Measurements from ENCODE around the gene PCDHGA3.

The PCDHGA3 gene

DNA sequence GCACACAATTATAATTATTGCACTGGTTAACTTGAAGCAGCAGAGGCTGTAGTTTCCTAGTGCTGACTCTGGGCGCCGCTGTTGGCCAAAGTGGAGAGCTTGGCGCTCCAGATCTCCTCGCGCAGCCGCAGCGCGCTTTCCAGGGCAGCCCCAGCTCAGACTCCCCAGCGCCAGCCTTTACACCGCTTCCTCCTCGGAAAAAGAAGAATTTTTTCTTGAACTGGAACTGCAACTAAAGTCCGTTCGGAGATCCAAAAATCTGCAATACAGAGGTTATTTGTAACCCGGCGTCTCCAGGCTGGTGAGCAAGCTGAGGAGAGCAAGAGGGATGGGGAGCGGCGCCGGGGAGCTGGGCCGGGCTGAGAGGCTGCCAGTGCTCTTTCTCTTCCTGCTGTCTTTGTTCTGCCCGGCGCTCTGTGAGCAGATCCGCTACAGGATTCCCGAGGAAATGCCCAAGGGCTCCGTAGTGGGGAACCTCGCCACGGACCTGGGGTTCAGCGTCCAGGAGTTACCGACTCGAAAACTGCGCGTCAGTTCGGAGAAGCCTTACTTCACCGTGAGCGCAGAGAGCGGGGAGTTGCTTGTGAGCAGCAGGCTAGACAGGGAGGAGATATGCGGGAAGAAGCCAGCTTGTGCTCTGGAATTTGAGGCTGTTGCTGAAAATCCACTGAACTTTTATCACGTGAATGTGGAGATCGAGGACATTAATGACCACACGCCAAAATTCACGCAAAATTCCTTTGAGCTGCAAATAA, 44.1 kb downstream of the PCDHGA3 start, which contains the start of gene PCDHGB4:
Gene PCDHGB4, plus strand, starts transcription at position 142 of the 755 bp plus-strand sequence. Its CDS starts 187 bp downstream, at position 329.
- TF ChIP-seq RAD21 (IDR thresholded peaks at IDR 0.05; ENCODE audit: low read depth), result peak; percentile 52

DNA sequence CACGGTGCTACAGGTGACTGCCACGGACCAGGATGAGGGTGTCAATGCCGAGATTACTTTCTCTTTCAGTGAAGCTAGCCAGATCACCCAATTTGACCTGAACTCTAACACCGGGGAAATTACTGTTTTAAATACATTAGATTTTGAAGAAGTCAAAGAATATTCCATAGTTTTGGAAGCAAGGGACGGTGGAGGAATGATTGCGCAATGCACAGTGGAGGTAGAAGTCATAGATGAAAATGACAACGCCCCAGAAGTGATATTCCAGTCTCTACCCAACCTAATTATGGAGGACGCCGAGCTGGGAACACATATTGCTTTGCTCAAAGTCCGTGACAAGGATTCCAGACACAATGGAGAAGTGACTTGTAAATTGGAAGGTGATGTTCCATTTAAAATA, 45.0 kb downstream of the PCDHGA3 start:
- no peak for TF ChIP-seq ZBTB7A (IDR thresholded peaks at IDR 0.05; ENCODE audit: low read depth)
- peak; percentile 76 for TF ChIP-seq CEBPB (IDR thresholded peaks at IDR 0.05)
- TF ChIP-seq, protein P1, sequence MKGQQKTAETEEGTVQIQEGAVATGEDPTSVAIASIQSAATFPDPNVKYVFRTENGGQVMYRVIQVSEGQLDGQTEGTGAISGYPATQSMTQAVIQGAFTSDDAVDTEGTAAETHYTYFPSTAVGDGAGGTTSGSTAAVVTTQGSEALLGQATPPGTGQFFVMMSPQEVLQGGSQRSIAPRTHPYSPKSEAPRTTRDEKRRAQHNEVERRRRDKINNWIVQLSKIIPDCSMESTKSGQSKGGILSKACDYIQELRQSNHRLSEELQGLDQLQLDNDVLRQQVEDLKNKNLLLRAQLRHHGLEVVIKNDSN (IDR thresholded peaks at IDR 0.05), result no peak

DNA sequence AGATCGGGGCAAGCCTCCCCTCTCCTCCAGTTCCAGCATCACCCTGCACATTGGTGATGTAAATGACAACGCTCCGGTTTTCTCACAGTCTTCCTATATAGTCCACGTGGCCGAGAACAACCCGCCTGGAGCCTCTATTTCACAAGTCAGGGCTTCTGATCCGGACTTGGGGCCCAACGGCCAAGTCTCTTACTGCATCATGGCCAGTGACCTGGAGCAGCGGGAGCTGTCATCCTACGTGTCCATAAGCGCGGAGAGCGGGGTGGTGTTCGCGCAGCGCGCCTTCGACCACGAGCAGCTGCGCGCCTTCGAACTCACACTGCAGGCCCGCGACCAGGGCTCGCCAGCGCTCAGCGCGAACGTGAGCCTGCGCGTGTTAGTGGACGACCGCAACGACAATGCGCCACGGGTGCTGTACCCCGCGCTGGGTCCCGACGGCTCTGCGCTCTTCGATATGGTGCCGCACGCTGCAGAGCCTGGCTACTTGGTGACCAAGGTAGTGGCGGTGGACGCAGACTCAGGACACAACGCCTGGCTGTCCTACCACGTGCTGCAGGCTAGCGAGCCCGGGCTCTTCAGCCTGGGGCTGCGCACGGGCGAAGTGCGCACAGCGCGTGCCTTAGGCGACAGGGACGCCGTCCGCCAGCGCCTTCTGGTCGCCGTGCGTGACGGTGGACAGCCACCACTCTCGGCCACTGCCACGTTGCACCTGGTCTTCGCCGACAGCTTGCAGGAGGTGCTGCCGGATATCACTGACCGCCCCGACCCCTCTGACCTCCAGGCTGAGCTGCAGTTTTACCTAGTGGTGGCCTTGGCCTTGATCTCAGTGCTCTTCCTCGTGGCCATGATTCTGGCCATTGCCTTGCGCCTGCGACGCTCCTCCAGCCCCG, 45.8 kb downstream of the PCDHGA3 start:
- no peak for TF ChIP-seq ZBTB7A (IDR thresholded peaks at IDR 0.05; ENCODE audit: low read depth)
- TF ChIP-seq EGR1 (IDR thresholded peaks at IDR 0.05), result no peak
- TF ChIP-seq CEBPB (IDR thresholded peaks at IDR 0.05), result no peak
- TF ChIP-seq, protein P1 (IDR thresholded peaks at IDR 0.05), result no peak
- TF ChIP-seq, protein P2, sequence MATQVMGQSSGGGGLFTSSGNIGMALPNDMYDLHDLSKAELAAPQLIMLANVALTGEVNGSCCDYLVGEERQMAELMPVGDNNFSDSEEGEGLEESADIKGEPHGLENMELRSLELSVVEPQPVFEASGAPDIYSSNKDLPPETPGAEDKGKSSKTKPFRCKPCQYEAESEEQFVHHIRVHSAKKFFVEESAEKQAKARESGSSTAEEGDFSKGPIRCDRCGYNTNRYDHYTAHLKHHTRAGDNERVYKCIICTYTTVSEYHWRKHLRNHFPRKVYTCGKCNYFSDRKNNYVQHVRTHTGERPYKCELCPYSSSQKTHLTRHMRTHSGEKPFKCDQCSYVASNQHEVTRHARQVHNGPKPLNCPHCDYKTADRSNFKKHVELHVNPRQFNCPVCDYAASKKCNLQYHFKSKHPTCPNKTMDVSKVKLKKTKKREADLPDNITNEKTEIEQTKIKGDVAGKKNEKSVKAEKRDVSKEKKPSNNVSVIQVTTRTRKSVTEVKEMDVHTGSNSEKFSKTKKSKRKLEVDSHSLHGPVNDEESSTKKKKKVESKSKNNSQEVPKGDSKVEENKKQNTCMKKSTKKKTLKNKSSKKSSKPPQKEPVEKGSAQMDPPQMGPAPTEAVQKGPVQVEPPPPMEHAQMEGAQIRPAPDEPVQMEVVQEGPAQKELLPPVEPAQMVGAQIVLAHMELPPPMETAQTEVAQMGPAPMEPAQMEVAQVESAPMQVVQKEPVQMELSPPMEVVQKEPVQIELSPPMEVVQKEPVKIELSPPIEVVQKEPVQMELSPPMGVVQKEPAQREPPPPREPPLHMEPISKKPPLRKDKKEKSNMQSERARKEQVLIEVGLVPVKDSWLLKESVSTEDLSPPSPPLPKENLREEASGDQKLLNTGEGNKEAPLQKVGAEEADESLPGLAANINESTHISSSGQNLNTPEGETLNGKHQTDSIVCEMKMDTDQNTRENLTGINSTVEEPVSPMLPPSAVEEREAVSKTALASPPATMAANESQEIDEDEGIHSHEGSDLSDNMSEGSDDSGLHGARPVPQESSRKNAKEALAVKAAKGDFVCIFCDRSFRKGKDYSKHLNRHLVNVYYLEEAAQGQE (IDR thresholded peaks at IDR 0.05; ENCODE audit: low read depth), result no peak
- no peak for TF ChIP-seq RAD21 (IDR thresholded peaks at IDR 0.05; ENCODE audit: low read depth)
- no peak for TF ChIP-seq EP300 (IDR thresholded peaks at IDR 0.05; ENCODE audit: borderline replicate concordance)
- TF ChIP-seq NFIC (IDR thresholded peaks at IDR 0.05), result no peak
- no peak for TF ChIP-seq TEAD4 (IDR thresholded peaks at IDR 0.05)
- TF ChIP-seq TCF12 (IDR thresholded peaks at IDR 0.05; ENCODE audit: low read depth), result no peak
- no peak for TF ChIP-seq FOXM1 (IDR thresholded peaks at IDR 0.05; ENCODE audit: borderline replicate concordance, low read depth)
- TF ChIP-seq, protein P3, sequence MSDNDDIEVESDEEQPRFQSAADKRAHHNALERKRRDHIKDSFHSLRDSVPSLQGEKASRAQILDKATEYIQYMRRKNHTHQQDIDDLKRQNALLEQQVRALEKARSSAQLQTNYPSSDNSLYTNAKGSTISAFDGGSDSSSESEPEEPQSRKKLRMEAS (IDR thresholded peaks at IDR 0.05), result no peak
- TF ChIP-seq TAF1 (IDR thresholded peaks at IDR 0.05; ENCODE audit: low read depth), result no peak

DNA sequence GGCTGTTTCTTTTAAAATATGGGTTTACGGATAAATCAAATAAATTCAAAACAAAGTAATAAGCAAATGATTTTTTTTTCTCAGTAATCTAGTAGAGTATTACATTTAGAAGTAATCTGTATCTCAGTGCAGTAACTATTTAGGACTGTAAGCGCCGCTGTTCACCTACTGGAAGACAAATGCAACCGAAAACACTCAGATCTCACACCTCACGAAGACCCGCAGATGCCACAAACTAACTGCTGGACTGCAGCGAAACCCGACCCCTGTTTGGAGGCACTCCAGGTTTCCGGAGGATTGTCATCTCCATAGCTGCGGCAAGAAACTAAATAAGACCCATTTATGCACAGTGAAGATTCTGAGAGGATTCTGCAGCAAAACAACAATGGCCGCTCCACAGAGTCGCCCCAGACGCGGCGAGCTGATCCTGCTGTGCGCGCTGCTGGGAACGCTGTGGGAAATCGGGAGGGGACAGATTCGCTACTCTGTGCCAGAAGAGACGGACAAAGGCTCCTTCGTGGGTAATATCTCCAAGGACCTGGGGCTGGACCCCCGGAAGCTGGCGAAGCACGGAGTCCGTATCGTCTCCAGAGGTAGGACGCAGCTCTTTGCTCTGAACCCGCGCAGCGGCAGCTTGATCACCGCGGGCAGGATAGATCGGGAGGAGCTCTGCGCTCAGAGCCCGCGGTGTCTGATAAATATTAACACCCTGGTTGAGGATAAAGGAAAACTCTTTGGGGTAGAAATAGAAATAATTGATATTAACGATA, 49.0 kb downstream of the PCDHGA3 start, which contains the start of gene PCDHGA8:
Gene PCDHGA8, plus strand, starts transcription at position 205 of the 770 bp plus-strand sequence. Its CDS starts 181 bp downstream, at position 386.
- TF ChIP-seq ZBTB7A (IDR thresholded peaks at IDR 0.05; ENCODE audit: low read depth) (no peak), YY1 (IDR thresholded peaks at IDR 0.05; ENCODE audit: low read depth) (no peak), RAD21 (IDR thresholded peaks at IDR 0.05; ENCODE audit: low read depth) (peak; percentile 21; the same call in 1 of the 2 replicates), TEAD4 (IDR thresholded peaks at IDR 0.05) (no peak)
- TF ChIP-seq, protein P3 (IDR thresholded peaks at IDR 0.05), result 0 out of 2 replicates have a peak, but pooled peaks have one; percentile 24
- TF ChIP-seq, protein P2 (IDR thresholded peaks at IDR 0.05; ENCODE audit: low read depth), result no peak

DNA sequence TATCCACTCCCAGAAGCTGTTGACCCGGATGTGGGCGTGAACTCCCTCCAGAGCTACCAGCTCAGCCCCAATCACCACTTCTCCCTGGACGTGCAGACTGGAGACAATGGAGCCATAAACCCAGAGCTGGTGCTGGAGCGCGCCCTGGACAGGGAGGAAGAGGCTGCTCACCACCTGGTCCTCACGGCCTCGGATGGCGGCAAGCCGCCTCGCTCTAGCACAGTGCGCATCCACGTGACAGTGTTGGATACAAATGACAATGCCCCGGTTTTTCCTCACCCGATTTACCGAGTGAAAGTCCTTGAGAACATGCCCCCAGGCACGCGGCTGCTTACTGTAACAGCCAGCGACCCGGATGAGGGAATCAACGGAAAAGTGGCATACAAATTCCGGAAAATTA, 49.6 kb downstream of the PCDHGA3 start:
- TF ChIP-seq TAF1 (IDR thresholded peaks at IDR 0.05; ENCODE audit: low read depth), result no peak
- no peak for TF ChIP-seq NFIC (IDR thresholded peaks at IDR 0.05)
- no peak for TF ChIP-seq RAD21 (IDR thresholded peaks at IDR 0.05; ENCODE audit: low read depth)
- no peak for TF ChIP-seq CEBPB (IDR thresholded peaks at IDR 0.05)
- TF ChIP-seq YY1 (IDR thresholded peaks at IDR 0.05; ENCODE audit: low read depth), result no peak
- TF ChIP-seq CREB1 (IDR thresholded peaks at IDR 0.05; ENCODE audit: low read depth), result no peak
- no peak for TF ChIP-seq TEAD4 (IDR thresholded peaks at IDR 0.05)
- TF ChIP-seq, protein P1 (IDR thresholded peaks at IDR 0.05), result no peak
- TF ChIP-seq FOXM1 (IDR thresholded peaks at IDR 0.05; ENCODE audit: borderline replicate concordance, low read depth), result no peak
- no peak for TF ChIP-seq ZBTB7A (IDR thresholded peaks at IDR 0.05; ENCODE audit: low read depth)
- TF ChIP-seq, protein P3 (IDR thresholded peaks at IDR 0.05), result no peak
